NCI-H1417 treated with DMSO at 0.1 percent for 48 hours (cell line): ENCODE results near the gene TRIO.

Experiments used
- DNase-seq: peaks from one replicate; lab custom pipeline; 2025; lab: John Stamatoyannopoulos, UW

Gene TRIO

DNA sequence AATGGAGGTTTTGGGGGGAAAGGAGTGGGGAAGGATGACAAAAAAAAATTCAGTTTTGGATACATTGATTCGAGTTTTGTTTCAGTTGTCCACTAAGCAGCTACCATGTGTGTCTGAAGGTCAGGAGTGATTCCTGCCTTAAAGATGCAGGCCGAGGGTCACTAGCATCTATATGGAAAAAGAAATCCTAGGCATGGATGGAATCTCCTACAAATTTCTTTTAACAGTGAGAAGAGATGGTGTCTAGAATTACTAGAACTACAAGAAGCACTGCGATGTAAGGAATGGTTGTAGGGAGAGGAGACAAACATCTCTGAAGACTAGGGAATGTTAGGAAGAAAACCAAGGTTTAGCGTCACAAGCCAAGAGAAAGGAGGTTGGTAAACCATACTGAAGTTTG is 19.6 kb upstream of the TRIO start:
- no peak for DNase-seq

DNA sequence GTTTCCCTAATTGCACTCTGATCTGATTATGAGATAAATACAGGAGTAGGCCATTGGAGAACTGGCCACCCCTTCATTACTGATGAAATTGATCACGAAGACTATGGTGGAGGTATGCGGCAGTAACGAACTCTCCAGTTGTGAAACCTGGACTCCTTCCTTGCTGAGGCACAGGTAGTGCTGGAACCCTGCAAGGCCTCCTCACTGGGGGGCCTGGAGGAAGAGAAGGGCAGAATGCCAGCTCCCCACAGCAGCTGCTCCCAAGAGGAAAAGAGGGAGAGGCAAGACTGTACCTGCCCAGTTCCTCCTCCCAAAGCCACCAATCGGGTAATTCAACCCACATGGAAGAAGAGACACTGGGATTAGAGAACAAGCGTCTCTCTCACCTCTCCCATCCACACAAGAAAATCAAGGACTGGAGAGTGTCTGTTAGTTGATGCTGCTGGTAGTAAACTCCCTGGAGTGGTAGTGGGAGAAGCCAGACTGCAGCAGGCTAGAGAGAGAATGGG is 19.1 kb upstream of the TRIO start:
- DNase-seq: no peak

DNA sequence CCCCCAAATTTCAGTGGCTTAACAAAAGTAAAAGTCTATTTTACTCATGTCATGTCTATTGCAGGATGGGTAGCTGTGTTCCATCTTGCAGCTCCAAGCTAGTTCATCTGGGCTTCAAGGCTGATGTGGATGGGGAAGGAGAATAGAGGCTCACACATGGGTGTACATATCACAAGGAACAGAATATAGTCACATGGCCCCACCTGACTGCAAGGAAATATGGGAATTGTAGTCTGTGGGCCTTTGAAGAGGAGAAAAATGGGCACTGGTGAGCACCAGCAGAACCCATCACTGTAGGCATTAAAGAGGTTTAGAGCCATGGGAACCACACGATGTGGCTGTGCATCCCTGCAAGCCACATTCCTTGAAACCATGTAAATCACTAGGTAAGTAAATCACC is 17.9 kb upstream of the TRIO start:
- DNase-seq: no peak

DNA sequence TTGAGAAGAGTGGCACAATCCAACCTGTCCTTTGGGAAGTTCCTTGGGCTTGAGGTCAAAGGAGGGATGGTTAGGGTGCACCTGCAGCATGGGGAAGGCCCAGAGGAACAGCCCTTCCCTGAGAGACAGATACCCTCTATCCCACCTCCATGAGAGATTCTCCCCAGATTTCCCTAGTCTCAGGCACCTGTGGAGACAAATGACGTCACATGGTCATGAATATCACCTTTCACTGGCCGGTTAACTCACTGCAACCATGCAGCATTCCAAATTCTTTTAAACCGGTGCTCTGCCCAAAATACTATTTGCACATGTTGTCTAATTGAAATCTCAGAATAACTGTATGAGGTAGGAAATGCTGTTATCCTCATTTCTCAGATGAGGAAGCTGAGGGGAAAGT is 15.6 kb upstream of the TRIO start:
- no peak for DNase-seq

DNA sequence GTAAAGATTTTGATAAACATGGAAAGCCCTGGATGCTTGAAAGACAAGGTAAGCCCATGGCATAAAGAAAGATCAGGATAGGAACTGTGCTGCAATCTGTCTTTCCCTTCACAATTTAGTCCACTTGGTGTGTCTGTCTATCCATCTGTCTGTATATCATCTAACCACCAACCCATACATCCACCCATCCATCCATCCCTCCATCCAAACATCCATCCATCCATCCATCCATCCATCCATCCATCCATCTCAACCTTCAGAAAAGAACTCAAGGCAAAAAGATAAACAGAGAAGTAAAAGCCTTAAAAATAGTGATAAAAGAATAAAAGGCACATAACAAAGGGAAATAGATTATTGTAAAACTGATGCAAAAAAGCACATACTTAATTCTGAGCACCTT is 15.1 kb upstream of the TRIO start:
- DNase-seq: no peak

DNA sequence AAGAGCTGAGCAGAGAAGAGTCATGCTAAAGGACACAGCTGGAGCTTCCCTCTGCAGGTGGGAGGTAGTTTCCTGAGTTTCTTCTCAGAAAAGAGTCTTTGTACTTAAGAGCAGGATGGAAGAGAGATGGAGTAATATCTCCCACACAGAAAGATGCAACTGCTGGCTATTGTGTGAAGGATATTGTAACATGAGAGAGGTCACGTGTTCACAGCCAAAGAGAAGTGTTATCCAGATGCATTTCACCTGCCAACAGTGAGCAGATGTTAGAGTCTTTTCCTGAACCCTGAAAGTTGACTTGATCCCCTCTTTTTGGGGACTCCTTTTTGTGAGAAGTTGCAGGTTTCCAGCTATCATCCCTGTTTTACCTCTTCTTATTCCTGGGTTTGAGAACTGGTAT is 14.0 kb upstream of the TRIO start:
- no peak for DNase-seq

DNA sequence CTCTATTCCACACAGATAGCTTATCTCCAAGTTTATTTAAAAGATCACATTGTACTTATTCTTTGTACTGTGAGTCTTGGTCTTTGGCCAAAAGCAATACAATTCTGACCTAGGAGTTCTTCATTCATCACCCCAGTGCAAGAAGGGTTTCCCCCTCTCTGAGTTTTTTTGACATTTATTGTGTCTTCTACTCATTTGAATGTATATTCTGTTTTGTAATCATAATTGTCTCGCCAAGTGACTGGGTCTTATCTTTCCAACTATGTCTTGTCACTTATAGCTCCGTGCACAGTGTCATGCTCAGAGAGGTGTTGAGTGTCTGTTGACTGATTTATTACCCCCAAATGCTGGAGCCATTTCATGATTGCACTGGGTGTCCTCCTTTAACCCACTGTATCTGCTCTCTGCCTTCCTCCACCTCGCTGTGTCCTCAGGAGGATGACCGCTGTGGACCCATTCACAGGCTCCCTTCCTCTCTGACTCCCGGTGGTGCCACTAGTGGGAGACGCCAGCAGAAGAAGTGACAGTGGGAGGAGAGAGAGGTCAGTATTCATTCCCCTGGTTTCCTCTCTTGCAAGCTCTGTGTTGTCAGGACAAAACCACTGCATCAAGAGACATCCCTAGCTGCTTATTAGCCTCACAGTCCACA is 11.2 kb upstream of the TRIO start:
- DNase-seq: no peak

DNA sequence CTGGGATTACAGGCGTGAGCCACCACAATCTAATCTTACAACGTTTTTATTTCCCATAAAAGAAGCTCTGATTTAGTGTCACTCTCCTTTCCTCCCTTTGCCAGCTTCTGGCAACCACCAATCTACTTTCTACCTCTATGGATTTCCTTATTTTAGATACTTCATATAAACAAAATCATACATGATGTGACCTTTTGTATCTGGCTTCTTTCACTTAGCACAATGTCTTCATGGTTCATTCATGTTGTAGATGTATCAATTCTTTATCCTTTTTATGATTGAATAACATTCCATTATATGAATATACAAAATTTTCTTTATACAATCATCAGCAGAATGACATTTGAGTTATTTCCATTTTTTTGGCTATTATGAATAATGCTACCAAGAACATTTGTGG is 9.7 kb upstream of the TRIO start:
- no peak for DNase-seq

DNA sequence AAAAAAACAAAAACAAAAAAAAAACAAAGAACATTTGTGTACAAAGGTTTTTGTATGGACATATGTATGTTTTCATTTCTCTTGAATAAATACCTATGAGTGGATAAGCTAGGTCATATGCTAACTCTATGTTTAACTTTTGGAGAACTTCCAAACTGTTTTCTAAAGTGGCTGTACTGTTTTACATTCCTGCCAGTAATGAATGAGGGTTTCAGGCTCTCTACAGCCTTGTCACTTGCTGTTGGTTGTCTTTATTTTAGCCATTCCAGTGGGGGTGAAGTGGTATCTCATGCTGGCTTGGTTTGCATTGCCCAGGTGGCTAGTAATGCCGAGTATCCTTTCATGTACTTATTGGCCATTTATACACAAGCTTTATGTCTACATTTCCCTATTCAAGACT is 9.1 kb upstream of the TRIO start:
- no peak for DNase-seq

DNA sequence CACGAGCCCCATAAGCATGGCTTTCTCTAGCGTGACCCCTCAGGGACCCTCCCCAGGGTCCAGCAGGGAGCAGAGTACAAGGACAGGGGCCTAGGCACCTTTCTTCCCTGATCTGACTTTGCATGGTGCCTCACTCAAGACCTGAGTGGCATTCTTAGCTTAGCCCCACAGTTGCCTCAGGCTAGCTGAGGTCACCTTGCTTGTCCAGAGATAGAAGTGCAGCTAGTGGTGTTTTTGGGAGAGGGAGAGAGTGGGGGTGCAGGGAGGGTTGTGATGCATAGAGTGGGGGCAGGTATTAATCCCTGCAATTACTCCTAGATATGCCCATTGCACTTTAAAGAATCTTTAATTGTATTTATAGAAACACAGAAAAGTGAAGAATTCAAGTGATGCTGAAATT is 8.4 kb upstream of the TRIO start:
- DNase-seq: no peak

DNA sequence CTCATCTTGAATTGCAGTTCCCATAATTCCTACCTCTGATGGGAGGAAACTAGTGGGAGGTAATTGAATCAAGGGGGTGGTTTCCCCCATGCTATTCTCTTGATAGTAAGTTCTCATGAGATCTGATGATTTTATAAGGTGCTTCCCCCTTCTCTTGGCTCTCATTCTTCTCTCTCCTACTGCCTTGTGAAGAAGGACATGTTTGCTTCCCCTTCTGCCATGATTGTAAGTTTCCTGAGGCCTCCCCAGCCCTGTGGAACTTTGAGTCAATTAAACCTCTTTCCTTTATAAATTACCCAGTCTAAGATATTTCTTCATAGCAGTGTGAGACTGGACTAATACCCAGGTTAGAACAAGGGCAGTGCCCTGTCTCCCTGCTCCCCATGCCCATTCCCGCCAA is 7.5 kb upstream of the TRIO start:
- no peak for DNase-seq

DNA sequence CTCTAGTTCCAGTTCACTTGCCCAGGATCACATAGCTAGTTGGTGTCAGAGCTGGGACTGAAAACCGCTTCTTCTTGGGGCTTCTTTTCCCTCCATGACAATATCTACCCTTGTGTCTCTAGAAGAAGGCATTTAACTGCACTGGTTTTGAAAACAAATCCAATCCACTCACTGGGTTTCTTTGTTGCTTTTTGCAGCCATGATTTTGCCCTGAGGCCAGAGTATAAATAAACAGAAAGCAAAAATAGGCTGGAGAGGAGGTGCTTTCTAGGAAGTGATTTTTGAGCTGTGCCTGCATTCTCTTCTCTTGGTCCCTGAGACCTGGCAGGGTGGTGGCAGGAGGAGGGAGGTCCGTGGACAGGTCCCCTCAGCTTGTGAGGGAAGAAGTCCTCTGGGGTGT is 6.9 kb upstream of the TRIO start:
- DNase-seq: no peak

DNA sequence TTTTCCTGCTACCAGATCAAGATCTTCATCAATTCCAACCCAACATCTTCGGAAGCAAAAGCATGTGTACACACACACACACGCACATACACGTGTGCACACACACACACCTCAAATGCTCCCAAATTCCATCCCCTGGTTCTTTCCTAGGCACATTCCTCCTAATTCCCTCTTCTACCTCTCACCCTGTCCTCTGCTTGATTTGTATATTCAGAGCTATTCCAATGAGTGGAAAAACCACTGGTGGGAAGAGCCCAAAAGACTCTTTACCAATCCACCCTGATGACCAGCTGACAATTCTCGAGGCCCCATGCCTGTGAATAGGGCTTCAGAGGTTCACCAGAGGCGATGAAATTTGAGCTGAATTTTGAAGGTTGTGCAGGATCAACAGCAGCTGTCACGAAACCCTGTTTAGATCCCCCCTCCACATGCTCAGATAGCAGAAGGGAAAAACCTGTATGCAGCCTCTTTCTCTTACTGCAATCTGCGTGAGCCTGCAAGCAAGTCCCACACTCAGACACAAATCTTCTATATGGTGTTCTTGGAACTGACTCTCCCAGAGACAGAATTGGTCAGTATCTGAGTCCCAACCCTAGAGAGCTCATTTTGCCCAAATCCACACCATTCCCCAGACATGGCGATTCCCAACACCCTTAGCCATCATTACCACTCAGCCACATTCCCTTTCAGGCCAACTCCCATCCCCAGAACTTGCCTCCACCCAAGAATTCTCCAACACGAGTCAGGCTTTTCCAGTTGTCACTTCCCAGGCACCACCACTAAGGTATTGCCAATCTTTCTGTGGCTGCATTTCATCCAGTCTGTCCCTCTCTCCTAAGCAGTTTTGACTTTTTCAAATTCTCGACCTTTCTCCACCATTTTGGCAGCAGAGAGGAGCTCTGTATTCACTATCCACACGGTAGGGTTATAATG is 4.3 kb upstream of the TRIO start:
- DNase-seq: no peak

DNA sequence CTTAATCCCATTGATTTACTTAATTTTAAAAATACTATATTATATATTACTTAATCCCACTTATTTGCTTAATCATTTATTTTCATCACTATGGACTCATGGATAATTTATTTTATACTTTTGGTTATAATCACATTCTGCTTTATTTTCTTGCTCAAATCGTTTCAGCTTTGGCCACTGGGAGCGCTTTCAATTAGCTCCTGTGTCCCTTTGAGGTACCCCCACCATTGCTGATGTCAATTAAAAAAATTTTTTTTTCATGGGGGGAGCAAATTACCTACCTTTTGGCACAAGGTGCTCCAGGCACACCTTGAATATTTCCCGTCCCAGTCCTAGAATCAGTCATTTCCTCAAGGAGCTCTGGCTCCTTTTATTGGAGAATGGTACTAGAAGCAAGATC is 1.4 kb upstream of the TRIO start:
- no peak for DNase-seq

DNA sequence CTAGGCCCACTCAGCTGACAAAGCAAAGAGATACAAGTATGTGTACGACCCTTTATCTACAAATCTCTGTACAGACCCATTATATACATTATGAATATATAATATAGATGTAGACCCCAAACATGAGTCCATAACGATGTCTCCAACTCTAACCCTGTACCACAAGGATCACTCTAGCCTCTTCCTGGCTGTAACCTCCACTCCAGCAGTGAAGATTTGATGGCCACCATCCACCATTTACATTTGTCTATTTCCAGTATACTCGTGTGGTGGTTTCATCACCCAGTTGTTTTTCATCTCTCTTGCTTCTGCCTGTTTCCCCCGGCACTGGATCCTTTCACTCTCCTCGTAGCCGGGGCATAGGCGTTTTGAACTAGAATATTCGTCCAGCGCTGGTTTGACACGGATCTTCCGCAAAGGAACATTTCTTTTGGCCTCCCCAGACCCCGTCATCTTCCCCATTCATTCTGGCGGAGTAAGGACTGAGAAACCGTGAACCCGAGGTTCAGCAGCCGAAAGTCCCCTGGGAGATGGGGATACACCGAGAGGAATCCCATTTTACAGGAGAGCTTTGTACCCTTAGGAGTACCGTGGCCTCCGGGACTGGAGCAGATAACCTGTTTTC is 828 bp upstream of the TRIO start:
- DNase-seq: no peak

DNA sequence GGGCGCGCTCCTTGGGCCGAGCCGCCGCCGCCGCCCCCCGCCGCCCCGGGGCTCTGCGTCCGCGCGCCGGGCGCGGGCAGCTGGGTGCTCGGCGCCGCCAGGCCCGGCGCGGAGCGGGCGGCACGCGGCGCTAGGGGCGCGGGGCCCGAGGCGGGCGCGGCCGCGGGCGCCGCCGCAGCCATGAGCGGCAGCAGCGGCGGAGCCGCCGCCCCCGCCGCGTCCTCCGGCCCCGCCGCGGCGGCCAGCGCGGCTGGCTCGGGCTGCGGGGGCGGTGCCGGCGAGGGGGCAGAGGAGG is 351 bp downstream of the TRIO start:
- DNase-seq: no peak

DNA sequence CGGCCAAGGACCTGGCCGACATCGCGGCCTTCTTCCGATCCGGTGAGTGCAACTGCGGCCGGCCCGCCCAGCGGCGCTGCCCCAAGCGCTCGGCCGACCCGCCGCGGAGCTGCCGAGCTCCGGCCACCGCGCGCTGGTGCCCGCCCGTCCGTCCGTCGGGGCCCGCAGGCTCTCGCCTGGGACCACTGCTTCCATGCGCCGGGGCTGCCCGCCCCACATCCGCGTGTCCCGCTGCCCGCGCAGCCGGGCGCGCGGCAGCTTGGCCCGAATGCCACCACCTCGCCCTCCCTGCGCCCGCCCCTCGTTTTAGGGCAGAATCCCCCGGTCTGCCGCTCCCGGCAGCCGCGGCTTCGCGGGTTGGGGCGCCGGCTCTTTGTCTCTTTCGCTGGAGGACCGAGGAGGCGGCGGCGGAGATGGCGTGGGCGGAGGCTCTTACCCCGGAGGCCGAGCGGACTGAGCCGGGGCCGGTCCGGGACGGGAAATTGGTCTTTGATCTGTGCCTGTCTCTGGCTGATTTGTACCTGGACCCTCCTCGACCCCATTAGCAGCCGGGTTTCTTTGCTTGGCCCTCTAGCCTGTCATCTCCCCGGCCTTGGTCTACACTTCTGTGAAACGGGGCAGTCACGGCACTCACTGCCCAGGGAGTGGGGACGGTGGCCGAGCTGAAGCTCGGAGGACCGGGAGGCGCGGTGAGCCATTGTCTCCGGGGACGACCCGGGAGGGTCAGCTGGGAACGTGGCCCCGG is 871 bp downstream of the TRIO start:
- no peak for DNase-seq

DNA sequence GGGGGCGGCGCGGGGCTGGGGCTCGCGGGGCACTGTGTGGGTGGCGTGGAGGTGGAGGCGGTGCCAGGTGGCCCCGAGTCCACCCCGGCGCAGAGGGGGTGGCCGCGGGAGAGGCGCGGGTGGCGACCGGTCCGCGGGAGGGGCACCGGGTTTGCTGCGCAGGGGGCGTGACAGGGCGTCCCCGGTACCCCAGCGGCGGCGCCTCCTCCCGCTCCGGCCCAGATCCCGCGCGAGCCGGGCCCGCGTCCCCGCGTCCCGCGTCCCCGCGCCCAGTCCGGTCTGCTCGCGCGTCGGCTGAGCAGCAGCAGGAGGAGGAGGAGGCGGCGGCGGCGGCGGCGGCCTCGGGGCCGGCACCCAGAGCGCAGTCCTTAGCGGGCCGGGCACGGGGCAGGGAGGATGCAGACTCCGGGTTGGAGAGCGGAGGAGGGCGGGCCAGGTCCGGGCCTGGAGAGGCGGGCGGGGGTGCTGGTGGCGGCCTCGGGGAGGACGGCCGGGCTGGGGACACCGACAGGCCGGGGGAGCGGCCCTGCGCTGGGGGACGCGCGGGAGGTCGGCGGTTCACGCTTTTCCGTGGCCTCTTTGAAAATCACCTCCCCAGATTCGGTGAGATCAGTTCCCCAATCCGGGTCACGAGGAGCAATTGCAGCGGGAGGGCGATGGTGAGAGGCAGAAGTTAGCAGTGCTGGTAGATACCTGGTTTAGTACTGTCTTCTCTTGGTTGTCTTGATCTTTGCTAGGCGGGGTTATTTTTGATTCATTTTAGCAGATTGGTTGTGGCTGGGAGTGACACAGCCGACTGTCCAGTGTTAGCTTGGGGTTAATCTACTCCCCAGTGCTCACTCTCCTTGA is 1.7 kb downstream of the TRIO start:
- DNase-seq: peak; percentile 48

DNA sequence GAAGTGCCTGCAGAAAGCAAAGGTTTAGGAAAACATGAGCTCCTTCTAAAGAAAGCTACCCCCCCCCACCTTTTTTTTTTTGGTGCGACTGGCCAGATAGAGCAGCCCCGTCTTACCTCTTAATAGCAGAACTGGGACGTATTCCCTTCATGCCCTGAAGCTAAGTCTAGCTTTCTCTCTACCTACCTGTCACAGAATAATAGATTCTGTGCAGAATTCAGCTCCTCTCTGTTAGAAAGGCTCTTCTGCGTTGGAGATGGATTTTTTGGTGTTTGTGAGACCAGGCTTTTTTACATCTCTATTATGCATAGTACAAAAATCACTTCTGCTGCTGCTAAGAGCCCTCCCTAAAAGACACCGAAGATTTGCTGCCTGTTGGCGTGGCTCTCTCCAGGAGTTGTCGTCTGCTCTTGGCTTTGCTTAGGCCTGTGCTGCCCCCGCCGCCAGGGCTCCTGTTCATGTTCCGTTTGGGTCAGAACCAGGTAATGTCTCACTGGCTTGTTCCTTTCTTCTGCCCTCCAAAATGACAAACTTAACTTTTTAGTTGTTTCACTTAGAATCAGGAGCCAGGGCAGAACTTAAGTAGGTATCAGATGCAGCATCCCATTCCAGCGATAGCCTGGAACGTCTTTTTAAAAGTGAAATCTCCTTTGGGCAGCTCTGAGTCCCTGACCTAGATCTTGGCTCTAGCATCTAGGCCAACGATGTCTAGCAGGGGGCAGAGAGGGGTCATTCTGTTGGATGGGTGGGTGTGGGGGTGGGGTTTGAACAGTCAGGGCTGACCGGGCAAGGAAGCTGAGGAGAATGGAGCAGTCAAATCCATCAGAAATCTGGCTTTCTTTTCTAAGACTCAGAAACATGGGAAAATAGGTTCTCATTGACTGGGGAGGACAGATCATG is 2.5 kb downstream of the TRIO start:
- no peak for DNase-seq

DNA sequence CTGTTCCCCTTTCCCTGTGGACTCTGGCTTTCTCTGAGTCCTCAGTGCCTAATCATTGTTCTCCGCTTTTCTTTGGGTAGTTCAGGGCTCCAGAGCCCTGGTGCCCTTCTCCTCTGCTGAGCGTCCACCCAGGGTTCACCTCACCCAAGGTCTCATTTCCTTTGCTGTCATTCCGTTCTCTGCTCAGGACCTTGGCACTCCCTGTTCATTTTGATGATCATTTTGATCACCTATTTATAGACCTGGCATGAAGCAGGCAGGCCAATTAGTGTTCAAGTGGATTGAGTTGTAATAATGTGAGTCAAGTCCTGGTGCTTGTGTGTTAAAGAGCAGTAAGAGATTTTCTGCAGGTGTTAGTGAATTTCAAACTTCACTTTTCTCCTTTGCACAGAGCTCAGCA is 3.6 kb downstream of the TRIO start:
- no peak for DNase-seq

DNA sequence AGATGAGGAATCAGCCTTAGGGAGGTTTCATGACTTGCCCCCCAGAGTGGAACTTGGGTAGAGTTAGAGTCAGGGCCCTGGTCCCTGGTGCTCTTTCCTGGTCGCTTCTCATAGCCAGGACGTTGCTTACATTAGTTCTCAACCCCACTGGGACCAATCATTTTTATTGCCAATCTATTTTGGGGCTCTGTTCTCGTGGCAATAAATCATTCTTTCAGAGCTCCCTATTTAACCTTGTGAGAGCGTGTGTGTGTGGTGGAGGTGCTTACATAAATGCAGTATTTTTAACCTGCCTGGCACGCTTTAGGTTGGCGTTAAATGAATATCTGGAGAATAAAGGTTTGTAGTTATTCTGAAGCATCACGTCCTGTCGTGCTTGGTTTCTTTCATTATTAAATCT is 4.1 kb downstream of the TRIO start:
- peak; percentile 29 for DNase-seq
